NCI-H2107 treated with DMSO at 0.1 percent for 48 hours (cell line): ENCODE measurements around the gene CRKL.
"Not testable (repeated sequence)": the region's sequence is repeated elsewhere in the genome, so short reads cannot be mapped to it uniquely, and the experiment has no call there.

Experiments used
- DNase-seq: peaks from one replicate; lab custom pipeline; 2025; ENCODE audit not compliant: unreplicated experiment; lab: John Stamatoyannopoulos, UW

The CRKL gene

GRCh38 chr22:20965888-20966855, 49.0 kb downstream of the CRKL start:
- DNase-seq: no peak

GRCh38 chr22:20966883-20967696, 49.9 kb downstream of the CRKL start, which contains the start of gene AIFM3:
TSS of gene AIFM3 (plus strand) at chr22:20967255. CDS start at chr22:20967945, 690 bp downstream.
- no peak for DNase-seq

- no peak for DNase-seq
Measured at GRCh38 chr22:20967697-20968211, 50.5 kb downstream of the CRKL start.

GRCh38 chr22:20968281-20968977, 51.2 kb downstream of the CRKL start:
- no peak for DNase-seq

GRCh38 chr22:20970939-20971657, 53.9 kb downstream of the CRKL start:
- no peak for DNase-seq

- DNase-seq: not testable (repeated sequence)
Measured at GRCh38 chr22:20972014-20972694, 54.9 kb downstream of the CRKL start.

GRCh38 chr22:20972933-20973577, 55.8 kb downstream of the CRKL start:
- DNase-seq: no peak

GRCh38 chr22:20973634-20974286, 56.6 kb downstream of the CRKL start:
- no peak for DNase-seq

GRCh38 chr22:20974336-20974955, 57.2 kb downstream of the CRKL start:
- no peak for DNase-seq

GRCh38 chr22:20975541-20976290, 58.5 kb downstream of the CRKL start:
- DNase-seq: no peak

GRCh38 chr22:20976291-20976877, 59.2 kb downstream of the CRKL start:
- no peak for DNase-seq

- no peak for DNase-seq
Measured at GRCh38 chr22:20977019-20977418, 59.8 kb downstream of the CRKL start.

GRCh38 chr22:20977516-20978170, 60.4 kb downstream of the CRKL start:
- no peak for DNase-seq

GRCh38 chr22:20978419-20978818, 61.2 kb downstream of the CRKL start:
- DNase-seq: no peak

GRCh38 chr22:20979243-20979809, 62.1 kb downstream of the CRKL start:
- no peak for DNase-seq

GRCh38 chr22:20979940-20980453, 62.8 kb downstream of the CRKL start:
- no peak for DNase-seq
